Choroid plexus epithelial cell (primary cell): ENCODE results near the gene NCKAP5.
A peak's percentile ranks its signal among the peaks of the same experiment; 100 is the strongest.

ENCODE experiments used
- DNase-seq: peaks from one replicate; pipeline ENCODE4 v3.0.0-alpha.2; 2010; ENCODE audit warnings: low read depth
- H3K4me3 ChIP-seq: 2 replicates; pipeline ENCODE4 v1.5.1; 2011; ENCODE audit warnings: low read depth, mild to moderate bottlenecking, control low read depth, low read length, moderate library complexity
- TF ChIP-seq, protein P1 (sequence below): conservative IDR thresholded peaks from 2 replicates; pipeline ENCODE4 v1.5.1; 2011; ENCODE audit warnings: low read depth, mild to moderate bottlenecking, control low read depth, inconsistent platforms, low read length, moderate library complexity

NCKAP5 gene

DNA sequence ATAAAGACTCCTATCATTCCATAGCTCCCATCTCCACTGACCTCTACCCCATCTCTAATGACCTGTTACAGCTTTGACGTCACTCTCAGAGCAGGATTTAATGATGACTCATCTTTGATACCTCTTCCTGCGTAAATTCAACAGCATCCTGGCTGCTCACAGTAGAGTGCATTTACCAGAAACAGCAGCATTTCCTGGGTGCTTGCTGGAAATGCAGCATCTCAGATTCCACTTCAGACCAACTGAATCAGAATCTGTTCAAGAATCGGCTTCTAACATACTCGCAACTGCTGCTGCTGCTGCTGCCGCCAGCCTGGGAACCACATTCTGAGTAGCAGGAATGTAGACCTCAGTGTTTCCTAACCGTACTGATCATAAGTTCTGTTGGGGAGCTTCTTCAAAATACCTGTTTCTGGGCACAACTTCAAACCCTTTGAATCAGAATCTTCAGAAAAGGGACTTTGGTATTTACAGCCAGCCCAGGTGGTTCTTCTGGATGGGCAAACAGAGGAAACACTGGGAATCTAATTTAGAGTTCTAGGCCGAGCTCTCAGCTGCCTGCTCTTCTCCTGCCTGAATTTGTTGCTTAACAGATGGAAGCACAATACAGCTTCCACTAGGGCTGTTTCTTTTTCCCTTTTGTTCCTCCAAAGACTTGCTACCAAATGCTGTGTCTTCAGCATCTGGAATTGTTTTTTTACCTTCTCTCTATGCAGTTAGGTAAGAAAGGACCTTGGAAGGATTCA, 241.4 kb downstream of the NCKAP5 start:
- H3K4me3 ChIP-seq: no peak overlapping the region
- TF ChIP-seq, protein P1, sequence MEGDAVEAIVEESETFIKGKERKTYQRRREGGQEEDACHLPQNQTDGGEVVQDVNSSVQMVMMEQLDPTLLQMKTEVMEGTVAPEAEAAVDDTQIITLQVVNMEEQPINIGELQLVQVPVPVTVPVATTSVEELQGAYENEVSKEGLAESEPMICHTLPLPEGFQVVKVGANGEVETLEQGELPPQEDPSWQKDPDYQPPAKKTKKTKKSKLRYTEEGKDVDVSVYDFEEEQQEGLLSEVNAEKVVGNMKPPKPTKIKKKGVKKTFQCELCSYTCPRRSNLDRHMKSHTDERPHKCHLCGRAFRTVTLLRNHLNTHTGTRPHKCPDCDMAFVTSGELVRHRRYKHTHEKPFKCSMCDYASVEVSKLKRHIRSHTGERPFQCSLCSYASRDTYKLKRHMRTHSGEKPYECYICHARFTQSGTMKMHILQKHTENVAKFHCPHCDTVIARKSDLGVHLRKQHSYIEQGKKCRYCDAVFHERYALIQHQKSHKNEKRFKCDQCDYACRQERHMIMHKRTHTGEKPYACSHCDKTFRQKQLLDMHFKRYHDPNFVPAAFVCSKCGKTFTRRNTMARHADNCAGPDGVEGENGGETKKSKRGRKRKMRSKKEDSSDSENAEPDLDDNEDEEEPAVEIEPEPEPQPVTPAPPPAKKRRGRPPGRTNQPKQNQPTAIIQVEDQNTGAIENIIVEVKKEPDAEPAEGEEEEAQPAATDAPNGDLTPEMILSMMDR: no peak
- DNase-seq: peak; percentile 94

DNA sequence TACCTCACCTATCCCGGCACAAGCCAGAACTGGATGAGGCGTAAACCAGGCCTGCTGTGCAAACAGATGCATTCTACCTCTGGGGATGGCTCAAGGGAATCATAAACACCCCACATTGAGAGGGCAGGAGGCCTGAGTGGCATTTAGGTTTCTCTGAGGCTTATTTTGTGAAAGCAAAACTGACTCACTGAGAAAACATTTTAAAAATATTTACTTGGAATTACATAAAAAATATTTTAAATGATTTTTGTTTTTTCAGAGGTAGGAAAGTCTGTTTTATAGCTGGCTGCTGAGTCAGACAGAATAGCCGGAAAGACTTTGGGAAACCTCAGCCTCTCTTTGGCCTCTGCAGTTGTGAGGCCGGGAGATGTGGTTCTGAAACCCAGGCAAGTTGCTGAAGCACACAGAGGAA, 244.1 kb downstream of the NCKAP5 start:
- no peak overlapping the region for H3K4me3 ChIP-seq
- DNase-seq: peak; percentile 84
- TF ChIP-seq, protein P1: no peak

DNA sequence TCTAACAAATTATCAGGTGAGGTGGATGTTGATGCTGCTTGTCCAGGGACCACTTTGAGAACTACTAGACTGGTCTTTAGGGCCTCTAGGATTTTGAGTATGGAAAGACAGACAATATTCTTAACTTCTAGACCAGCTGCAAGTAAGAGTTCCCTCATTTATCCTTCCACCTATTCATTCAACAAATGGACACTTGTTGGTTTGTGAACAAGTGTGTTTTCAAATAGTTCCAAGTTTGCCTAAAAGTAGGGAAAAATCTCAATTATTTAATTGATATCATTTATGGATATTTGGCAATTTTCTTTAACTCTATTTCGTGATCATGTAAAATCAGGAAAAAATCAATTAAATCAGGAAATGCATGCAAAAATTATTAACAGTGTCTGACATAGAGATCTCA, 245.4 kb downstream of the NCKAP5 start:
- TF ChIP-seq, protein P1: no peak
- DNase-seq: no peak
- no peak overlapping the region for H3K4me3 ChIP-seq

DNA sequence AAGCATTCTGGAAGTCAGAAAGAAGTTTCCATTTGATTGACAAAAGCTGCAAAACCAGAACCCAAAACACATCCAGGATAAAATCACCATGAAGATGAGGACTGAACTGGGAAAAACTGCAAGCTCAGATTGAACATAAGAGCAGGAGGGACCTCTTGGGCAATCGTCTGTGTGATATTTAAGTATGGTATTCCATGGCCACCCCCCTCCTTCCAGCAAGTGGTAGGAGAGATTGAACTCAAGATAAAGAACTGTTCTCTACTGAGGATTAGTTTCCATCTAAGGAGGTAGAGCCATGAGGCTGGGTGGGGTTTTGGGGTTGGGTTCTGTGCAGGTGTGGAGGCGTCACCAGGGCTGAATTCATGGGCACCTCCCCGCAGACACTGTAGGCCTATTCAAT, 251.1 kb downstream of the NCKAP5 start:
- TF ChIP-seq, protein P1: no peak
- DNase-seq: no peak
- no peak overlapping the region for H3K4me3 ChIP-seq

DNA sequence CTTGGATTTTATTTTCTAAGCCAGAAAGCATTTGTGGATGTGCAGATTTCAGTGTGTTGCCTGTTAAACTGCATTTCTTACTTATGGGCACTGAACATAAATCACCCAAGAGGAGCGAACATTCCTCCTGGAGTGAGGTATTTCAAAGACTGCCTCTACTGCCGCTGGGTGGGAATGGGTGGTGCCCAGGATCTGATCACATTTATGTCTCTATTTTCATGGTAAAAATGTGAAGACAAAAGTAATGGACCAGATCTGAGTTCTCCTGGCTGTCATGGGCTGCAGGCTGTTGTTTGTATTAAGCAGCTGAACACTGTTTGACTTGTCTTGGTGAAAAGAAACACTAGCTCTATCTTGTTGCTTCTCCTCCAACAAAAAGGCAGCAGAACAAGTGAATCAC, 251.7 kb downstream of the NCKAP5 start:
- no peak overlapping the region for H3K4me3 ChIP-seq
- TF ChIP-seq, protein P1: no peak
- no peak for DNase-seq

DNA sequence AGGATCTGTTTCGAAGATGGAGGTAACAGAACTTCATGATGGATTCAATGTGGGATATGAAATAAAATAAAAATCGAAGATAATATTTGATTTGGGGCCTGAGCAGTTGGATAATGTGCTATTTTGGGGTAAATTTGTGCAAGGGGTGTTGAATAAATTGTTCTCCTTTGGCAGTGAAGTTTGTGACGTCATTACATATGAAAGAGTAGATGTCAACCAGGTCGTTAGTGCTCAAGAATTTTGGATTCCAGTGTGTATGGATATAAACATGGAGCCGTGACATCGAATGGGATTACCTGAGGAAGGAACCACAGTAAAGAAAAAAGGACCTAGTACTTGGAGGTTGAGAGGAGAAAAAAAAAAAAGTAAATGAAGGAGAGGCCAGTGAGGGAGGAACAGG, 253.0 kb downstream of the NCKAP5 start:
- no peak overlapping the region for H3K4me3 ChIP-seq
- TF ChIP-seq, protein P1: no peak
- DNase-seq: no peak

DNA sequence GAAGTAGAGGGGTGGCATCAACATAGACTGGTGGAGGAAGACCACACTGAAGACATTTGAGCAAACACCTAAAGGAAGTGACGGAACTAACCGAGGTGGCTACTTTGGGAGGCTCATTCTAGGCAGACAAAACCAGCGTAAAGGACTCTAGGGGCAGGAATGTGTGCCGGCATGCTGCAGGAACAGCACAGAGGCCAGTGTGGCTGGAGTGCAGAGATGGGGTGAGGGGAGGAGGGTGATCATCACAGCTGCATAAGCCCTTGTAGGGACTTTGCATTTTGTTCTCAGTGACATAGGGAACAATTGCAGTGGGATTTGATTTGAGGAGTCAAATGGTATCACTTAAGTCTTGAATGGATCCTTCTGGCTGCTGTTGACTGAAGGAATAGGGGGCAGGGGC, 253.5 kb downstream of the NCKAP5 start:
- no peak for DNase-seq
- H3K4me3 ChIP-seq: no peak overlapping the region
- TF ChIP-seq, protein P1: no peak
